Measurements from ENCODE around the gene AGK. TPM values are rescaled to one million over a fixed set of nuclear protein-coding genes. Genes with fewer than 3 reads are reported as not detected.

The AGK gene
- total and polyA plus RNA-seq, 2 of the 8 experiments (the other 6 are each of a cell fraction or from before 2014, with no cell fraction given) = 25.8 to 34.0 TPM

- no peak for TF ChIP-seq EZH2 (IDR thresholded peaks at IDR 0.05; ENCODE audit: low read depth, low read length, severe bottlenecking)
- no peak for TF ChIP-seq RXRA (IDR thresholded peaks at IDR 0.05; ENCODE audit: insufficient read depth, low read depth, low read length)
- TF ChIP-seq CHD2 (IDR thresholded peaks at IDR 0.05; ENCODE audit: low read length) = no peak
- peak; percentile 83 for TF ChIP-seq CTBP2 (IDR thresholded peaks at IDR 0.05; ENCODE audit: borderline replicate concordance, insufficient read depth, insufficient read length, low read length)
- TF ChIP-seq CREB1 (IDR thresholded peaks at IDR 0.05) = peak; percentile 53
- peak; percentile 62; the same call in 1 of the 2 replicates for TF ChIP-seq KDM1A (IDR thresholded peaks at IDR 0.05; ENCODE audit: borderline replicate concordance, low read length)
- peak; percentile 95 for TF ChIP-seq TAF1 (IDR thresholded peaks at IDR 0.05; ENCODE audit: low read depth, low read length)
- peak; percentile 91 for TF ChIP-seq PHF8 (conservative IDR thresholded peaks at IDR 0.05; ENCODE audit: low read depth, low read length)
- TF ChIP-seq POLR2A (IDR thresholded peaks at IDR 0.05; ENCODE audit: control extremely low read depth in 1 of 2, low read depth in 2 of 2, low read length in 2 of 2) = peak; percentile 53 to 89
- TF ChIP-seq SIX5 (IDR thresholded peaks at IDR 0.05; ENCODE audit: low read depth, low read length) = peak; percentile 8; the same call in 1 of the 2 replicates
- no peak for TF ChIP-seq BCL11A (IDR thresholded peaks at IDR 0.05; ENCODE audit: low read depth in 2 of 2, low read length in 2 of 2)
- TF ChIP-seq SP1 (IDR thresholded peaks at IDR 0.05; ENCODE audit: low read depth, low read length) = no peak
- peak; percentile 89; the same call in 1 of the 2 replicates for TF ChIP-seq RBBP5 (IDR thresholded peaks at IDR 0.05; ENCODE audit: borderline replicate concordance, low read depth, low read length)
- TF ChIP-seq MAFK (IDR thresholded peaks at IDR 0.05; ENCODE audit: low read depth, low read length) = no peak
- TF ChIP-seq TAF7 (optimal IDR thresholded peaks at IDR 0.05; ENCODE audit: borderline replicate concordance, low read depth, low read length) = peak; percentile 90
- TF ChIP-seq CEBPB (IDR thresholded peaks at IDR 0.05; ENCODE audit: low read depth, low read length) = peak; percentile 59
- TF ChIP-seq POLR2AphosphoS5 (IDR thresholded peaks at IDR 0.05; ENCODE audit: low read depth, low read length) = peak; percentile 94
- 0 out of 2 replicates have a peak, but pooled peaks have one; percentile 20 for TF ChIP-seq FOSL1 (IDR thresholded peaks at IDR 0.05; ENCODE audit: insufficient read depth, low read depth, low read length)
- TF ChIP-seq RNF2 (IDR thresholded peaks at IDR 0.05; ENCODE audit: borderline replicate concordance, low read depth, low read length, missing control alignments, poor library complexity, severe bottlenecking) = no peak
- peak; percentile 53; the same call in 1 of the 2 replicates for TF ChIP-seq ATF2 (IDR thresholded peaks at IDR 0.05; ENCODE audit: low read length)
- TF ChIP-seq NRF1 (IDR thresholded peaks at IDR 0.05; ENCODE audit: low read depth, low read length) = no peak
- no peak for TF ChIP-seq POU5F1 (IDR thresholded peaks at IDR 0.05; ENCODE audit: low read depth, low read length)
- no peak for TF ChIP-seq CBX8 (IDR thresholded peaks at IDR 0.05; ENCODE audit: borderline replicate concordance, low read depth, low read length)
- no peak for TF ChIP-seq SP4 (IDR thresholded peaks at IDR 0.05; ENCODE audit: low read length)
Measured at GRCh38 chr7:141551094-141551781, at the start of gene AGK (continued).
